ENCODE data around the gene ZNF860. TPM values are rescaled to one million over a fixed set of nuclear protein-coding genes. Genes with fewer than 3 reads are reported as not detected.

The ZNF860 gene
- total and polyA plus RNA-seq, 12 donors, result 0.10 to 1.1 (median 0.40) TPM

GRCh38 chr3:31955581-31955980 is 26.0 kb upstream of the ZNF860 start:
- no peak overlapping the region for H3K4me3 ChIP-seq
- H3K9me3 ChIP-seq (replicated peaks in 1 of 3), result no peaks in the 10 kb centered on the region
- no peak overlapping the region for H3K27ac ChIP-seq
- intact Hi-C loops (cut with DNase I), result no loop called here
- TF ChIP-seq CTCF (IDR thresholded peaks at IDR 0.05) (no peak), POLR2A (IDR thresholded peaks at IDR 0.05) (no peak)
- H3K36me3 ChIP-seq (replicated peaks in 1 of 2), result no peaks in the 10 kb centered on the region
- no peaks in the 10 kb centered on the region for H3K27me3 ChIP-seq
- DNase-seq, result no peak
- peaks cover 3 to 21% of the 10 kb centered on the region in 2 donors for H3K4me1 ChIP-seq (replicated peaks in 1 of 2)

- TF ChIP-seq CTCF (IDR thresholded peaks at IDR 0.05) (no peak), POLR2A (IDR thresholded peaks at IDR 0.05) (no peak)
- 75 to 85% (median 78%) methylated on average over 3 of the region's 3 CpGs for WGBS, 4 donors
Observed at GRCh38 chr3:31957106-31957505, 24.4 kb upstream of the ZNF860 start.

GRCh38 chr3:31958701-31959152 is 22.8 kb upstream of the ZNF860 start:
- Histone ChIP-seq H3K4me3 (no peak overlapping the region), H3K27me3 (no peaks in the 10 kb centered on the region), H3K4me1 (replicated peaks in 1 of 2) (peaks cover 3 to 29% of the 10 kb centered on the region in 2 donors), H3K27ac (peak overlapping the region in 2 of 5 donors; percentile 61 to 85), H3K9me3 (replicated peaks in 1 of 3) (no peaks in the 10 kb centered on the region), H3K36me3 (replicated peaks in 1 of 2) (no peaks in the 10 kb centered on the region)
- TF ChIP-seq CTCF (IDR thresholded peaks at IDR 0.05) (no peak), POLR2A (IDR thresholded peaks at IDR 0.05) (no peak)
- peak in 5 of 7 donors; percentile 32 to 63 (median 39) for DNase-seq
- WGBS, 4 donors, result 55 to 64% (median 59%) methylated on average over 3 of the region's 3 CpGs
- intact Hi-C loops (cut with DNase I), result no loop called here

More at GRCh38 chr3:31957106-31957505, 24.4 kb upstream of the ZNF860 start:
- Histone ChIP-seq H3K36me3 (replicated peaks in 1 of 2) (no peaks in the 10 kb centered on the region), H3K4me1 (replicated peaks in 1 of 2) (peaks cover 3 to 29% of the 10 kb centered on the region in 2 donors), H3K27ac (no peak overlapping the region), H3K4me3 (no peak overlapping the region), H3K9me3 (replicated peaks in 1 of 3) (no peaks in the 10 kb centered on the region), H3K27me3 (no peaks in the 10 kb centered on the region)
- DNase-seq, result no peak
- intact Hi-C loops (cut with DNase I), result no loop called here

GRCh38 chr3:31959251-31959650 is 22.3 kb upstream of the ZNF860 start:
- intact Hi-C loops (cut with DNase I), result no loop called here
- H3K4me3 ChIP-seq, result peak overlapping the region in 1 of 4 donors; percentile 31

More at GRCh38 chr3:31959251-31959650, 22.3 kb upstream of the ZNF860 start:
- DNase-seq, result no peak
- Histone ChIP-seq H3K27me3 (no peaks in the 10 kb centered on the region), H3K9me3 (replicated peaks in 1 of 3) (no peaks in the 10 kb centered on the region), H3K27ac (peak overlapping the region in 3 of 5 donors; percentile 3 to 85 (median 61)), H3K36me3 (replicated peaks in 1 of 2) (no peaks in the 10 kb centered on the region), H3K4me1 (replicated peaks in 1 of 2) (peaks cover 3 to 29% of the 10 kb centered on the region in 2 donors)
- TF ChIP-seq POLR2A (IDR thresholded peaks at IDR 0.05) (no peak), CTCF (IDR thresholded peaks at IDR 0.05) (no peak)
- WGBS, 4 donors, result 58 to 87% (median 80%) methylated on average over 2 of the region's 2 CpGs

Measured in adrenal gland (tissue), 12 donors.